ENCODE measurements around the gene CITED4.

DNA sequence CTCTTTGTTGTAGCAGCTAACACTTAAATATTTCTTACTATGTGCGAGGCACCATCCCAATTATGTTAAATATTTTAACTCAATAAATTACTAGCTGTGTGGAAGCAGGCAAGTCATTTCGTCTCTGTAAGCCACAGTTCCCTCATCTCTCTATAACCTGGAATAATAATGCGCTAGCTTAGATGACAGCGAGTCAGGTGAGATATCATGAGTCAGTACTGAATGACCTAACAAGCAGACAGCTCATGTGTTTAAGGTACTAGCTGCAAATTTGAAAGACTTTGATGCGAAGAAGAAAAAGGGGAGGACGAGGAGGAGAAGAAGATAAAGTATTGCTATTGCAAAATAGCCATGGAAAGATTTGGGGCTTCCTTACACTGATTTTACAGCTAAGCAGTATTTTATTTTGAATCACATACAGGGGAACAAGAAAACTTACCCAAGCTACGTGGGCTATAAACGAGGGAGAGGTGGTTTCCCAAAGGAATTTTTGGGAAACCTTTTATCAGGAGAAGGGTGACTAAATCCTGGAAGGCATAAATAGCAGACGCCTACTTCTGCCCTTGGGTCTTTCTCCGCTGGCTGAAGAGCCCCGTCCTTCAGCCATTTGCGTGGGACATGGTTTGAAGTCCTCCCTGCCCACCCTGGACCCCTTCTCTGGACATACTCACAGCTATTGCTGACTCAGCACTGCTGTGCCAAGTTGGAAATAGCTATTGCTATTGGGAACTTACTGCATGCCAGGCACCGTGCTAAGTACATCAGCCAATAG is 8.9 kb downstream of the CITED4 start:
- TF ChIP-seq POU2F2 (IDR thresholded peaks at IDR 0.05; ENCODE audit: borderline replicate concordance, low read depth, low read length), result no peak
- TF ChIP-seq ZNF24 (IDR thresholded peaks at IDR 0.05), result no peak

Measured in GM12878 (cell line).